ENCODE measurements around the gene MAML3.
"Not testable (repeated sequence)": the region's sequence is repeated elsewhere in the genome, so short reads cannot be mapped to it uniquely, and the experiment has no call there.

MAML3 gene

GRCh38 chr4:139720806-139721205, 433.2 kb downstream of the MAML3 start:
- in situ Hi-C loops (cut with MboI; ENCODE audit: low sequenced_read_pairs): no loop called here

- in situ Hi-C loops (cut with MboI; ENCODE audit: low sequenced_read_pairs): no loop called here
Measured at GRCh38 chr4:139719381-139720101, 434.4 kb downstream of the MAML3 start.

- in situ Hi-C loops (cut with MboI; ENCODE audit: low sequenced_read_pairs): no loop called here
Measured at GRCh38 chr4:139718833-139719232, 435.2 kb downstream of the MAML3 start.

GRCh38 chr4:139718358-139718757, 435.6 kb downstream of the MAML3 start:
- in situ Hi-C loops (cut with MboI; ENCODE audit: low sequenced_read_pairs): no loop called here

GRCh38 chr4:139715746-139716391, 438.1 kb downstream of the MAML3 start:
- in situ Hi-C loops (cut with MboI; ENCODE audit: low sequenced_read_pairs): no loop called here

- in situ Hi-C loops (cut with MboI; ENCODE audit: low sequenced_read_pairs): no loop called here
Measured at GRCh38 chr4:139712882-139713281, 441.1 kb downstream of the MAML3 start.

- in situ Hi-C loops (cut with MboI; ENCODE audit: low sequenced_read_pairs): no loop called here
Measured at GRCh38 chr4:139711461-139711860, 442.5 kb downstream of the MAML3 start.

- in situ Hi-C loops (cut with MboI; ENCODE audit: low sequenced_read_pairs): no loop called here
Measured at GRCh38 chr4:139710073-139710472, 443.9 kb downstream of the MAML3 start.

GRCh38 chr4:139709660-139710059, 444.3 kb downstream of the MAML3 start:
- in situ Hi-C loops (cut with MboI; ENCODE audit: low sequenced_read_pairs): no loop called here

GRCh38 chr4:139704915-139705485, 449.0 kb downstream of the MAML3 start:
- in situ Hi-C loops (cut with MboI; ENCODE audit: low sequenced_read_pairs): no loop called here

- in situ Hi-C loops (cut with MboI; ENCODE audit: low sequenced_read_pairs): no loop called here
Measured at GRCh38 chr4:139700568-139700967, 453.4 kb downstream of the MAML3 start.

- in situ Hi-C loops (cut with MboI; ENCODE audit: low sequenced_read_pairs): not testable (repeated sequence)
Measured at GRCh38 chr4:139698167-139698925, 455.6 kb downstream of the MAML3 start.

- in situ Hi-C loops (cut with MboI; ENCODE audit: low sequenced_read_pairs): no loop called here
Measured at GRCh38 chr4:139696491-139696890, 457.5 kb downstream of the MAML3 start.

- in situ Hi-C loops (cut with MboI; ENCODE audit: low sequenced_read_pairs): no loop called here
Measured at GRCh38 chr4:139694522-139695107, 459.4 kb downstream of the MAML3 start.

- in situ Hi-C loops (cut with MboI; ENCODE audit: low sequenced_read_pairs): no loop called here
Measured at GRCh38 chr4:139692309-139693012, 461.5 kb downstream of the MAML3 start.

- in situ Hi-C loops (cut with MboI; ENCODE audit: low sequenced_read_pairs): no loop called here
Measured at GRCh38 chr4:139690419-139690818, 463.6 kb downstream of the MAML3 start.

GRCh38 chr4:139689093-139689722, 464.8 kb downstream of the MAML3 start:
- in situ Hi-C loops (cut with MboI; ENCODE audit: low sequenced_read_pairs): no loop called here

GRCh38 chr4:139686988-139687387, 467.0 kb downstream of the MAML3 start:
- in situ Hi-C loops (cut with MboI; ENCODE audit: low sequenced_read_pairs): no loop called here

GRCh38 chr4:139686130-139686529, 467.9 kb downstream of the MAML3 start:
- in situ Hi-C loops (cut with MboI; ENCODE audit: low sequenced_read_pairs): no loop called here

- in situ Hi-C loops (cut with MboI; ENCODE audit: low sequenced_read_pairs): no loop called here
Measured at GRCh38 chr4:139685180-139685579, 468.8 kb downstream of the MAML3 start.

Data from HL-60/S4 (cell line).